Loucy (cell line): Measurements from ENCODE around the gene RASGEF1B.

Experiments used
- CTCF ChIP-seq: fragments of 200-600 bp; sonication (generic); conservative IDR thresholded peaks from 2 replicates; pipeline ENCODE4 v1.5.1; 2014; ENCODE audit warnings: mild to moderate bottlenecking, antibody characterized with exemption, low read length
- EZH2phosphoT487 ChIP-seq: fragments of 200-600 bp; IDR thresholded peaks from 2 replicates; pipeline ENCODE4 v1.6.1; 2018; ENCODE audit warnings: antibody characterized with exemption, mild to moderate bottlenecking, moderate library complexity, borderline replicate concordance

- no peak for TF ChIP-seq CTCF
- TF ChIP-seq EZH2phosphoT487: no peak
Observed at GRCh38 chr4:81445196-81445595, 26.5 kb downstream of the RASGEF1B start.
